Fibroblast of lung (primary cell): Measurements from ENCODE around the gene SHISA9.

ENCODE experiments used
- CTCF ChIP-seq, 2 donors: IDR thresholded peaks in 1 of 2; conservative IDR thresholded peaks in 1 of 2; 1 replicate in 1 of 2; 2 replicates in 1 of 2; pipeline ENCODE4 v1.5.1; 2011 to 2012; ENCODE audit warnings: low read length in 2 of 2, control low read depth in 1 of 2, inconsistent platforms in 1 of 2, low read depth in 1 of 2, mild to moderate bottlenecking in 1 of 2
- EZH2 ChIP-seq: IDR thresholded peaks from 2 replicates; pipeline ENCODE4 v1.5.1; 2012; ENCODE audit warnings: low read length, control low read depth, mild to moderate bottlenecking; ENCODE audit errors: missing control alignments

- TF ChIP-seq CTCF (conservative IDR thresholded peaks at IDR 0.05 in 1 of 2, IDR thresholded peaks at IDR 0.05 in 1 of 2; ENCODE audit: low read depth in 1 of 2, low read length in 2 of 2) (no peak), EZH2 (no peak)
These were observed 1.2 kb upstream of the SHISA9 start for GRCh38 chr16:12900156-12900555.
